MV-4-11 (cell line): Measurements from ENCODE around the gene SLC6A19.
A peak's percentile ranks its signal among the peaks of the same experiment; 100 is the strongest.

Experiments used
- DNase-seq: peaks from one replicate; lab custom pipeline; 2025; lab: John Stamatoyannopoulos, UW

SLC6A19 gene

DNA sequence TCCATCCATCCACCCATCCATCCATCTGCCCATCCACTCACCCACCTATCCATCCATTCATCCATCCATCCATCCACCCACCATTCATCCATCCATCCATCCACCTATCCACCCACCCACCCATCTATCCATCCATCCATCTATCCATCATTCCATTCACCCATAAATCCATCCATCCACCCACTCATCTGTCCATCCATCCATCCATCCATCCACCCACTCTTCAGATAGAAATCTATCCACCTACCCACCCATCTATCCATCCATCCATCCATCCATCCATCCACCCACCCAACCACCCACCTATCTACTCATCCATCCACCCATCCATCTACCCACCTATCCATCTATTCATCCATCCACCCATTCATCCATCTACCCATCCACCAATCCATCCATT is 35.0 kb upstream of the SLC6A19 start:
- DNase-seq = no peak

DNA sequence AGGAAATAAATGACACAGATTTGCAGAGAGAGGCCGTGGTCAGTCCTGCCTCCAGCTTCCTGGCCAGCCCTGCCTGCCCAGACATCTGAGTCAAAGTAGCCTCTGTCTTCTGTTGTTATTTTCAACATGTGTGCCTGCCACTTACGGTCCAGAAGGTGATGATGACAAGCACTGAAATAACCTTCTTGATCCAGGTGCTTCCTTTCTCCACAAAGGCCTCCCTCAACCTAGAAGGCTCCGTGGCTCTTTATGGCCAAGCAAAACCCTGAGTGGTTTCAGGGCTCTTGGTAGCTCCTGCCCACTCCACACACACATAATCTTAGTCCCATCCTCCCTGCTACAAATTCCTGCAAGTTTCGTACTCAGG is 34.1 kb upstream of the SLC6A19 start:
- DNase-seq = no peak

DNA sequence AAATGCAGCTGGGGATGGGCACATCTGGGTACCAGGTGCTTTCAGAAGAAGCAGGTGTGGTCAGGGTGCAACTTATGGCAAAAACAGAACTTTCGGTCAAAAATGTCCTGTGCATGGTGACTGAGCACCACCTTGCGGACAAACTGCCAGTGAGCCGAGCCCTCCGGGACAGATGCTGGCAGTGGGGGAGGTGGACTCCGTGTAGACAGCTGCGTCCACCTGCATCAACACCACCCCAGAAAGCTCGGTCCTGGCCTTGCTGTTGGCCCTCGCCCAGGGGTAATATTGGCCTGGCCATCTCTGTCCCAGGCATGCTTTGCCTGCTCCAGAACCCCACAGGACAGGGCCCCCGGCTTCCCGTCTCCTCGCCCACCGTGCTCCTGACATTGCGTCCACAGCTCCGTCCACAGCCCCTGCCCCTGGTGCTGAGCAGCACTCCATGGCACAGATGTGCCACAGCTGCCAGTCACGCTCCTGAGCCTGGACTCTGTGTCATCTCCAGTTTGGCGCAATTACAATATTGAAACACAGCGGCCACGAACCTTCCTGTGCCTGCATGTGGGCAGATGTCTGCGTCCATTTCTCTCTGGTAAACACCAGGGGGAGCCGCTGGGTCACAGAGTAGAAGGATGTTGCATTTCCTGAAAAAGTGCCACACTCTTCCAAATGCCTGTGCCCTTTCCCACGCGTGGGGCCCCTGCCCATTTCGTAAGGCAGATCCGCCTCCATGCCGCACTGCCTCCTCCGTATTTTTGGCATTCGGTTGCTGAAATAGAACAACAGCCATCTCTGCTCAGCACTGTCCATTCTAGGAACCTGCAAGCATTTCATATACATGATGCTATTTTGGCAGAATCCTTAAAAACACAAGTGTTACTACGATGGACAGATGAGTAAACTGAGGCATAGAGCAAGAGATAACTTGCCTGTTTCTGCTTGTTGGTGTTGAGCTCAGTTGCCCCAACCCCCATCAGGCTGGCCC is 33.4 kb upstream of the SLC6A19 start:
- DNase-seq = peak; percentile 93

DNA sequence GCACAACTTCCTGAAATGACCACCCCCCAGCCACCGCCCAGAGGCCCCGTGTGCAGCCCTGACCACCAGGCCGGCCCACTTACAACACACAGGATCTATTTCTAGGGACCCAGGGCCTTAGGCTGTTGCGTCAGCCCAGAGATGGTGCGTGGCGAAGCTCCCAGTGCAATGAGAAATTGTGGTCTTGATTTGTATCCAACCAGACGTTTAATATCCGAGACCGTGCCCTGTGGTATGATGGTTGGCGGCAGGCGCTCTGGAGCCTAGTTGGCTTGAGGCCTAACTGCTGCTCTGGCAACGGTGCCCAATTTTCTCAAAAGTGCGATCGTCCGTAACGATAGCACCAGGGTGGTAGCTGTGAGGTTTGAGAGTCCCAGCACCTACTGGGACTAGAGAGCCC is 32.6 kb upstream of the SLC6A19 start:
- DNase-seq = peak; percentile 88

DNA sequence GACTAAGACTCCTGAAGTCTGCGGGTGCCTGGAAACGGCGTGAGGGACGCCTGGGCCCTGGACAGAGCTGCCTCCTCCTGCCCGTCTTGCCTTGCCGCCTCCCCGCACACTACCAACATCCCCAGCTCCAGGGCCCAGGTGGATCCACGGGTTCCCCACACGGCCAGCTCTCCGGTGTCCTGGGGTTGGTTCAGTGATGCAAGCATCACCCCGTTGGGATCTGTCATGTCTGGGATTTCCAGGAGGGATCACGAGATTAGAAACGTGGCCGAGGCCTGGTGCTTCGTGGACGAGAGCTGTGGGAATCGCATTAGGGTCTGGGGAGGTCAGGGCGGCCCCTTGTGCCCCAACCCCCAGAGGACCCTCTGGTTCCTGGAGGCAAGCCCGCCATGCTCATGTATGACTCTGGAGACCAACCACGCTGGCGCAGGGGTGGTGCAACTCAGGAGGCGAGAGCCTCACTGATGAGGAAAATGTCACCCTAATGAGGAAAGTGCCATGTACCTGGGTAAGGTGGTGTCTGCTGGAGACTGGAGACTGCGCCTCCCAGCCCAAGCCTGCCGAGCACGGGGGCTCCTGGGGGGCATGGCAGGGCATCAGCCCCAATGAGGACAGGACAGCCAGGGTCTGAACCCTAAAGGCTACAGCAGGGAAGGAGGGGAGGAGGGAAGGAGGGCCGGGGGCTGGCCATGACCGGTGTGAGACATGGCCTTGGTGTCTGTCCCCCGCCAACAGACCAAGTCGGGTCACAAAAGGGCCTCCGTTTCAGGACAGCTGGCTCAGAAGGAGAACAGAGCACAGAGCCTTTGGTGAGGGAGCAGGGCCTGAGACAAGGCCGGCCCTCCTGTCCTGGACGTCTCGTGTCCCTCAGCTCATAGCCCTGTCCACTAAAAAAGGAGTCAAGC is 31.9 kb upstream of the SLC6A19 start:
- no peak for DNase-seq

DNA sequence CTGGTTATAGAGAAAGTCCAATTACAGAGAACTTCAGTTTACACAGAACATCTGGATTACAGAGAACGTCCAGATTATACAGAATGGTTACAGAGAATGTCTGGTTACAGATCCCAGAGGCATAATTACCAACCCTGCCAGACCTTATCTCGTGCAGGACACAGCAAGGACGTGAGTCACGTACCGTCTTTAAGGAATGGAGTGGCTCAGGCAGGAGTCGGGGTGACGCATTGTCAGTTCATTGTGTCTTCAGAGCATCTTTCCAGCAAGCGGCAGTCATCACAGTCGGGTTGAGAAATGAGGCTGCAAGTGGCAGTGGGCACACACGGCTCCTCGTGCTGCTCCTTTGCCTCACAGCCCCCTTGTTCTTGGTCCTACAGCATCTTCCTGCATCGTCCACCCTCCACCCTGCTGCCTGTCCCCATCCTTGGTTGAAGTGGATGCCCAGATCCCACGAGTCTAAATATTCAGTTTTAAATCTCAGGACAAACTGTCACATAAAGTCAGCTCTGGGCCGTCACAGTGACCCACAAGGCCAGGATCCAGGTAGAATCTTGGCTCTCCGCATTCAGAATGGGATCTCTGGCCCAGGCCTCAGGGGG is 30.0 kb upstream of the SLC6A19 start:
- no peak for DNase-seq

DNA sequence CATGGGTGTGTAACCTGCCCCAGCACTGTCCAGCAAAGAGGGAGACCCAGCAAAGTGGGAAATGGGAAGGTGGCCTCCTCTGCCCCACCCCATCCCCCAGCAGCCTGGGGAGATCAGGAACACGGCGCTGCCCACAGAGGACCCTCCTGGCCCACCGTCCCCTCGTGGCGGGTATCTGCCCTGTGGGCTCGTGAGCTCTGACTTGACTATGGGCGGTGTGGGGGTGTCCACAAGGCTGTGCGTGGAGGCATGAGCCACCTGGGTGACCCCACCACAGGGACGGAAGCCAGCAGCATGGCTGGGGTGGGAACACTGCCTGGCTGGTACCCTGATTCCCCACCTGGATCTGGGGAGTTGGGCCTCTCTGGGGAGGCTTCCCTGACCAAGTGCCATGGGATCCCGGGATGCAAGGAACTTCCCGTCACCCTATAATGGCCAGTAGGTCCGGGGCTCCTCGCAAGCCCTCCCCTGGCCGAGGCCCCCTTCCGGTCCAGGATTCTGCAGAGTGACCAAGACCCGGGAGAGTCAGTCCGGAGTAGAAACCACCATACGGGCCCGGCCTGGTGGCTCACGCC is 29.3 kb upstream of the SLC6A19 start:
- DNase-seq = no peak

DNA sequence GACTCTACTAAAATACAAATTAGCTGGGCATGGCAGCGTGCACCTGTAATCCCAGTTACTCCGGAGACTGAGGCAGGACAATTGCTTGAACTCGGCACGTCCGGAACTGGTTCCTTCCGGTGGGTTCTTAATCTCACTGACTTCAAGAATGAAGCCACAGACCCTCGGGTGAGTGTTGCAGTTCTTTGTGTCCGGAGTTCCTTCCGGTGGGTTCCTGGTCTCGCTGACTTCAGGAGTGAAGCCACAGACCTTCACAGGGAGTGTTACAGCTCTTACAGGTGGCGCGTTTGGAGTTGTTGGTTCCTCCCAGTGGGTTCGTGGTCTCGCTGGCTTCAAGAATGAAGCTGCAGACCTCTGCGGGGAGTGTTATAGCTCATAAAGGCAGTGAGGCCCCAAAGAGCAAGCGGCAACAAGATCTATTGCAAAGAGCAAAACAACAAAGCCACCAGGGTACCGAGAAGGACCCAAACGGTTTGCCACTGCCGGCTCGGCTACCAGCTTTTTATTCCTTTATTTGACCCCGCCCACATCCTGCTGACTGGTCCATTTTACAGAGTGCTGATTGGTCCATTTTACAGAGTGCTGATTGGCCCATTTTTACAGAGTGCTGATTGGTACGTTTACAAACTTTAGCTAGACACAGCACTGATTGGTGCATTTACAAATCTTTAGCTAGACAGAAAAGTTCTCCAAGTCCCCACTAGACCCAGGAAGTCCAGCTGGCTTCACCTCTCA is 28.6 kb upstream of the SLC6A19 start:
- no peak for DNase-seq

DNA sequence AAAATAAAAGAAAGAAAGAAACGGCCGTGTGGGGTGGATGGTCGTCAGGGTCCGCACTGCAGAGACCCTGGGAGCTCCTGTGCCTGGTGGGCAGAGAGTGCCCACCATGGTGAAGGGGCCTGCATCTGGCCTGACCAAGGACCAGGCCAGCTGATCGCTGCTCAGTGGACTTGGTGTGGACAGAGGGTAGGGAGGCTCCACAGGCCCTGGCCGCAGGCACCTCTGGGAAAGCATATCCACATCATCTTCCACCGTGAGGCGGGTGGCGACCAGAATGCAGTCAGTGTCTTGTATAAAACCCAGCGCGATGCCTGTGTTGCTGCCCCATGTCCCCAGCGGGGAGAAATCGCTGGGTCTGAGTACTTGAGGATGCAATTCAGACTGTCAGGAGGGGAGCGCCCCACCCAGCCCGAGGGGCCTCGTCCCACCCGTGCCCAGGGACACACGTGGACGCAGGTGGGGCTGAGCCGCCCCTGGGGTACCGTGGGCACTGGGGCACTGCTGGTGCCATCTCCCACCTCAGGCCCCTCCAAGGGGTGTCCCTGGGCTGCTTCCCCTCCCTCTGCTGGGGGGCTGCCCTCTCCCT is 27.8 kb upstream of the SLC6A19 start:
- no peak for DNase-seq

DNA sequence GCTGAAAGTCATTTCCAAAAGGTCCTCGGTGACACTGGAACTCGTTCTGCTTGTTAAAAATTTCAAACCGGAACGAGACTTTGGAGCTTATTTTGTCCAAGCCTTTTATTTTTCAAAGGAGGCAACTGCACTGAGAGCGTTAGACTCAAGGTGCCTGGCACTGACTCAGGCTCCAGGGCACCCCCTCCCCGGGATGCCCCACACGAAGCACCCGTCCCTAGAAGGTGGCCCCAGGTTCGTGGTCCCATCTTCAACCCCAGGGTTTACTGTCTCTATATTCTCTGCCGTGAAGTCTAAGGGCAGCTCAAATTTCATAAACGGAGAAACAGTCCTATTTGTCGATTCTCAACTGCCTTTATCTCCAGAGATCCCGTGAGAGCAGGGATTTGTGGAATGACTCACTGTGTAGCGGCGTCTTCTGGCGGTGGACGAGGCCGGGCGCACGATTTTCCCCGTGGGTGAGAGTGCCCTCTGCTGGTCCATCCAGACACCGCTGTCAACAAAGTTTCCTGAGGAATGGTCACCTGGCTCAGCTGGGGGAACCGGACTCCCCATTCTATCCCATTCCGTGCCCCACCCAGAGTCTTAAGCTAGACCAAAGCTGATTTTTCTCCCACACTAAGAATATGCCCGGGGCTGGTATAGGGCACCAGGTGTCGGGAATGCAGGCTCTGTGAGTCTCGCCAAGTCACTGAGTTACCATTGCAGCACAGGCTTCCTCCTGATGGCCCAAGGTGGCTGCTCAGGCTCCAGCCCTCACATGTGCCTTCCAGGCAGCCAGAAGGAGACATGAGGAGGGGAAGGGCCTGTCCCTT is 27.1 kb upstream of the SLC6A19 start:
- DNase-seq = peak; percentile 71

DNA sequence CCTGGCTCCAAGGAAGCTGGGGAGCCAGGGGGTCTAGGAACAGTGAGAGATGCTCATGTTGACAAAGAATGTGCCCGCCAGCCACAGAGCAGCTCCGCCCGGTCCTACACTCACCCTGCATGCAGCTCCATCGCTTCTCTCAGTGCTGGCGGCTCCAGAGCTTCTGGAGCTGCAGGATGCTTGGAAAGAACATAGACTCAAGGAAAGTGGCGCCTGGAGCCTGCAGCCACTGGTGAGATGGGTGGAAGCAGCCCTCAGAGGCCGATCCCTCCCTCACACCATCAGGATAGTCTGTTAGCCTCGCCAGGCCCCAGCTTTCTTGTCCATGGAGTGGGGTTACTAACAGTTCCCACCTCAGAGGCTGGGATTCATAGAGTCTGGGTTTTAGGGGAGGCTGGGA is 26.4 kb upstream of the SLC6A19 start:
- DNase-seq = no peak

DNA sequence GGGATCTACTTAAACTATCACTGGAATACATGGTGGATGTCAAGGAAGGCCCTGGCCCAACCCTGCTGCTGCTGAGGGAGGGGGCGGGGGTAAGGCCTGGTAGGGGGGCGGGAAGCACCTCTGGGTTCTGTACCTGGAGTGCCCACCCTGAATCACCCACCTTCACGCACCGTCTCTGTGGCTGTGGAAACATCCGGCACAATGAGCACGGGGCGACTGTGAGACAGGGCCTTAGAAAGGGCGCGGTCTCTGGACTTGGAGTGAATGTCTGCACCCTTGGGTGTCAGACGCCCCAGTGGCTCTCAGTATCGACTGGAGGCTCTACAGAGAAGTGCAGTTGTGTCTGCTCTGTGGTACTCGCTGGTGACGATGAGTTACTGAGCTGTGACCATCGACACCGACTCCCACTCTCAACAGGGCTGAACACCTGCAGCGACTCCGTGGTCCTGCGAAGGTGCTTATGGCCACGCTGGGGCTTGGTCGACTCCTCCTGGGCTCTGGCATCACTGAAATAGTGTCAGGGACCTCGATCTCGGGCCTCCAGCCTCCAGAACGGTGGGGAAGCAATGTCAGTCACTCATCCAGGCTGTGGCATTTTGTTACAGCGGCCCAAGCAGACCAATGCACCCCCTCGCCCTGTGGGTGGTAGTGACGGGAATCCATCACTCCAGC is 25.5 kb upstream of the SLC6A19 start:
- DNase-seq = no peak

DNA sequence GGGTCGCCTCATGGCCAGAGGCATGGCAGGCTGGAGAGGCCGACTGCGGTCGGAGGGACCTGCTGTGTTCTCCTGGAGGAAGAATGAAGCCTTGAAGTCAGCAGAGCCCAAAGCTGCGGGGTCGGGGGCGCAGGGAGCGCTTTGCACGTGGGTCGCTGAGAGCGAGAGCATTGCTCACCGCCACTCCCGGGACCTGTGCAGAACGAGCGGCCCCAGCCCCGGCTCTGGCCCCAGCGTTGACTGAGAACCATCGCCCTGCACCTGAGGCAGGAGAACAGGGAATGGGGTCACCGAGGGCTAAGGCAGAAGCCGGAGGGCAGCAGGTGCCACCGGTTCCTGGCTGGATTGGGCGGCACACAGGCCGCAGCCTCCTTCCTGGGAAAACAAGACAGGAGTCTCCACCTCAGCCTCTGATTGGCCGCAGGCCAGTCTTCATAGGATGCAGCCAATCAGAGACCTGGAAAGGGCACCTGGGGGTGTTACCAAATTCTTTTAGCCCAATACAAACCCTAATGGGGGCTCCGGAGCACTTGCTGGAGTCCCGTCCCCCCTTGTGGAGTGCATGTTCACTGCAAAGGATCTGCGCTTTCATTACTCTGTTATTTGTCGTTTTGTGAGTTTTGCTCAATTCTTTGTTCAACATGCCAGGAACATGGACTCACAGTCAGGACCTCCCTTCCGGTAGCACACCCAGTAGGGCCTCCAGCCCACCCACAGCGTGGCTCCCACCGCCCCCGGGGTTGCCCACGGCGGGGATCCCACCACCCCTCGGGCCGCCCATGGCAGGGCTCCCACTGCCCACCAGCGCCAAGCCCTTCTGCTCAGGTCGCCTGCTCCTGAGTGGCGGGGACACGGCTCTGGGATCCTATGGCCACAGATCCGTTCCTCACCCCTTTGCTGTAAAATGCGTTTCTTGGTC is 24.7 kb upstream of the SLC6A19 start:
- DNase-seq = no peak

DNA sequence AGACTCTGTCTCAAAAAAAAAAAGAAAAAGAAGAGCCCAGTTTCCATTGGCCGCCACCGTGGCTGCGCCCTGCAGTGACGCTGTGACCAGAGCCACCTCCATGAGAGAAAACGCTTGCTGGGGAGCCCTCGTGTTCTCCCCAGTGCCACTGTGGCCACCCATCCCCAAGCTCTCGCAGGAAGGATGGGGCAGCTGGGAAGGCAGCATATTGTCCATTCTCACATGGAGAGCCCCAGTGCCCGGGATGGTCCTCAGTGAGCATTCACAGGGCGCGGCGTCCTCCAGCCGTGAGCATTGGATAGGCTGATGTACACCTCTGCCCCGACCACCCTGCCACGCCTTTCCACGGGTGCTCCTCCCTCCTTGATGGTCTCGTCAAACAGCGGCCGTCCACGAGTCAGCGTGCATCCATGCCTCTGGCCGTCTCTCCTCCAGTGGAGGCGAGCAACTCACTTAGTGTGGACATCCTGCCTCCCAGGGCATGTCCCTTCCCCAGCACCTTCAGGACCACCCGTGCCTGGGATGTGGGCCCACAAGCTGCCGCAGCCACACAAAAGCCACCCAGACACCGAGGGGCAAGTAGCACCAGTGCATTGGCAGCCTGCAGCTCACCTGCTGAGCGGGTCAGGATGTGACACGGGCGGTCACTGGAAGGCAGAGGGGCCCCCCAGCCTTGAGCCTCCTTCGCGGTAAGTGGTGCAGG is 23.4 kb upstream of the SLC6A19 start:
- DNase-seq = no peak

DNA sequence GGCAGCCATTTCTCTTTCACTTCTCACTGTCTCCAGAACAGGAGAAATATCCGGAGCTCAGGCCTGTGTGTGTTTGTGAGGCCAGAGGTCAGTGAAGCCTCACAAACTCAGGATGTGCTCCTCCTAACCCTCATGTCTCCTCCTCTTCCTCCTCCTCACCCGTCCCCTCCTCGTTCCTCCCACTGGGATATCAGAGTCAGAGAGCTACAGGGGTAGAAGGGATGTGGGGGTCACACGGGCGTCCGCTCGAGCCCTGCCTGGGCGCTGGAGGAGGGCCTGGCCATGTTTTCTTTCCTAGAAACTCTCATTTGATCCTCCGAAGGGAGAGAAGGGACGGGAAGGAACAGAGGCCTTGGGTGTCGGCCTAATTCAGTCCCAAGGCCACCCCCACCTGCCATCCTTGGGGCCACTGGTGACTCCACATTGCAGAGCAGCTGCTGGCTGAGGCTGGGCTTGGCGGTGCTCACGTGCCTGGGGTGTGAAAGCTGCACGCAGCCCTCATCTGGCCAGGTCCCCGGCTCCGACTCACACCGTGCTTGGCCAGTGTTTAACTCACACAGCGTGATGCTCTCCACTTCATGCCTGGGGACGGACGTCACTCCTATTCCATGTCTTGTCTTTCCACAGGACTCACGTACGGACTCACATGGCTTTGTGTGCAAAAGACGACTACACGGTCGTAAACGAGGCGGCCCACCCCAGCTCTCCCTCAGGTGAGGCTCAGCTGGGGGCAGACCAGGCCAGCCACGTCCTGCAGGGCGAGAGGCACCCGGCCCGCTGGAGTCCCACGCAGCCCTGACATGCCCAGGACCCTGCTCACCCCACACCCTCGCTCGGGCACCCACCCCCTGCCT is 22.6 kb upstream of the SLC6A19 start:
- no peak for DNase-seq

DNA sequence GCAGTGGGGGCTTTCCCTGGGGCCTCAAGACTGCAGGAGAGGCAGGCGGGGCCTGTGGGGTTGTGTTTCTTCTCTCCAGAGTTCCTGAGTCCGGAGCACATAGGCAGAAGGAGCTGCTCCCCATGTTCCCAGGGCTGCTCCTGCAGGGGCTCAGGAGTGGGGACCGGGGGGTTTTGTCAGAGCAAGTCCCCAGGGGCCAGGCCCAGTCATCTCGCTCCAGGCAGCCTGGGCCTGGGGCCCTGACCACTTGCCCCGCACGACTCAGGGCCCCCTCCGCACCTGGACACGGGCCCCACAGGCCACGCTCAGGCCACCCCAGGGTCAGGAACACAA is 22.0 kb upstream of the SLC6A19 start:
- no peak for DNase-seq

DNA sequence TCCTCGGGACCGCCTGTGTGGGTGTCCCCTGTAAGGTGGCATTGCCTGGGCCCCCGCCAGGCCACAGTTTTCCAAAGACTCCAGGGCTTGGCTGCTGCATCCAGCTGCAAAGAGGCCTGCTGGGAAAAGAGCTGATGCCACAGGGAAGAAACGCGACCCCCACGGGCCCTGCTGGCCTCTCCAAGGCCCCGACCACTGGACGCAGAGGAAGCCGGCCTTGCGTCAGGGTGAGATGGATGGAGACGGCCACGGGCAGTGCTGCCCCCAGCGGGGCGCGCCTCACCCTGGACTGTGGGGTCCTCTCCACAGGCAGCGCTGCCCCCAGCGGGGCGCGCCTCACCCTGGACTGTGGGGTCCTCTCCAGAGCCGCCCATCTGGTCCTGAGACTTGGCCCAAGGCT is 21.3 kb upstream of the SLC6A19 start:
- no peak for DNase-seq
